HEK293T (cell line): ENCODE data around the gene ICAM4.

Experiments
- ARNT ChIP-seq: fragments of 450-650 bp; IDR thresholded peaks from 2 replicates; pipeline ENCODE4 v1.6.1; 2017; ENCODE audit warnings: mild to moderate bottlenecking
- BHLHE40 ChIP-seq: fragments of 450-650 bp; IDR thresholded peaks from 2 replicates; pipeline ENCODE4 v1.6.1; 2016; ENCODE audit warnings: mild to moderate bottlenecking, moderate library complexity, borderline replicate concordance
- CTBP1 ChIP-seq: fragments of 450-650 bp; IDR thresholded peaks from 2 replicates; pipeline ENCODE4 v1.6.1; 2016; ENCODE audit warnings: borderline replicate concordance
- ELF4 ChIP-seq: fragments of 450-650 bp; IDR thresholded peaks from 2 replicates; pipeline ENCODE4 v1.6.1; 2017; ENCODE audit warnings: antibody characterized with exemption
- FOXA1 ChIP-seq: fragments of 450-650 bp; IDR thresholded peaks from 2 replicates; pipeline ENCODE4 v1.6.1; 2016; ENCODE audit warnings: mild to moderate bottlenecking
- FOXK2 ChIP-seq: fragments of 450-650 bp; IDR thresholded peaks from 2 replicates; pipeline ENCODE4 v1.6.1; 2016; ENCODE audit warnings: mild to moderate bottlenecking
- FOXM1 ChIP-seq: fragments of 450-650 bp; IDR thresholded peaks from 2 replicates; pipeline ENCODE4 v1.6.1; 2017; ENCODE audit warnings: mild to moderate bottlenecking, borderline replicate concordance
- LEF1 ChIP-seq: fragments of 450-650 bp; IDR thresholded peaks from 2 replicates; pipeline ENCODE4 v1.6.1; 2017; ENCODE audit warnings: mild to moderate bottlenecking, borderline replicate concordance
- SP1 ChIP-seq: fragments of 450-650 bp; IDR thresholded peaks from 2 replicates; pipeline ENCODE4 v1.6.1; 2017
- SUZ12 ChIP-seq: fragments of 450-650 bp; IDR thresholded peaks from 2 replicates; pipeline ENCODE4 v1.6.1; 2016; ENCODE audit warnings: mild to moderate bottlenecking
- ZNF384 ChIP-seq: fragments of 450-650 bp; IDR thresholded peaks from 2 replicates; pipeline ENCODE4 v1.6.1; 2016
- TF ChIP-seq, protein P1 (sequence below): fragments of 450-650 bp; IDR thresholded peaks from 2 replicates; pipeline ENCODE4 v1.6.1; 2016

DNA sequence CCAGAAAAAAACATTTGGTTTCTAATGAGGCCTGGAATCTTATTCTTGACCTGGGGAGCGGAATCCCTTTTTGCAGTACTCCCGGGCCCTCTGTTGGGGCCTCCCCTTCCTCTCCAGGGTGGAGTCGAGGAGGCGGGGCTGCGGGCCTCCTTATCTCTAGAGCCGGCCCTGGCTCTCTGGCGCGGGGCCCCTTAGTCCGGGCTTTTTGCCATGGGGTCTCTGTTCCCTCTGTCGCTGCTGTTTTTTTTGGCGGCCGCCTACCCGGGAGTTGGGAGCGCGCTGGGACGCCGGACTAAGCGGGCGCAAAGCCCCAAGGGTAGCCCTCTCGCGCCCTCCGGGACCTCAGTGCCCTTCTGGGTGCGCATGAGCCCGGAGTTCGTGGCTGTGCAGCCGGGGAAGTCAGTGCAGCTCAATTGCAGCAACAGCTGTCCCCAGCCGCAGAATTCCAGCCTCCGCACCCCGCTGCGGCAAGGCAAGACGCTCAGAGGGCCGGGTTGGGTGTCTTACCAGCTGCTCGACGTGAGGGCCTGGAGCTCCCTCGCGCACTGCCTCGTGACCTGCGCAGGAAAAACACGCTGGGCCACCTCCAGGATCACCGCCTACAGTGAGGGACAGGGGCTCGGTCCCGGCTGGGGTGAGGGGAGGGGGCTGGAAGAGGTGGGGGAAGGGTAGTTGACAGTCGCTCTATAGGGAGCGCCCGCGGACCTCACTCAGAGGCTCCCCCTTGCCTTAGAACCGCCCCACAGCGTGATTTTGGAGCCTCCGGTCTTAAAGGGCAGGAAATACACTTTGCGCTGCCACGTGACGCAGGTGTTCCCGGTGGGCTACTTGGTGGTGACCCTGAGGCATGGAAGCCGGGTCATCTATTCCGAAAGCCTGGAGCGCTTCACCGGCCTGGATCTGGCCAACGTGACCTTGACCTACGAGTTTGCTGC, at the start of gene ICAM4:
- TF ChIP-seq SUZ12 (no peak), ELF4 (no peak), FOXK2 (no peak), BHLHE40 (no peak), ARNT (no peak), ZNF384 (no peak), SP1 (no peak), CTBP1 (no peak), FOXM1 (no peak), FOXA1 (no peak), LEF1 (no peak)
- TF ChIP-seq, protein P1, sequence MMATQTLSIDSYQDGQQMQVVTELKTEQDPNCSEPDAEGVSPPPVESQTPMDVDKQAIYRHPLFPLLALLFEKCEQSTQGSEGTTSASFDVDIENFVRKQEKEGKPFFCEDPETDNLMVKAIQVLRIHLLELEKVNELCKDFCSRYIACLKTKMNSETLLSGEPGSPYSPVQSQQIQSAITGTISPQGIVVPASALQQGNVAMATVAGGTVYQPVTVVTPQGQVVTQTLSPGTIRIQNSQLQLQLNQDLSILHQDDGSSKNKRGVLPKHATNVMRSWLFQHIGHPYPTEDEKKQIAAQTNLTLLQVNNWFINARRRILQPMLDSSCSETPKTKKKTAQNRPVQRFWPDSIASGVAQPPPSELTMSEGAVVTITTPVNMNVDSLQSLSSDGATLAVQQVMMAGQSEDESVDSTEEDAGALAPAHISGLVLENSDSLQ, result no peak
